CD4-positive, alpha-beta T cell (primary cell): Measurements from ENCODE around the gene SDK2. TPM values are rescaled to one million over a fixed set of nuclear protein-coding genes. Genes with fewer than 3 reads are reported as not detected.

ENCODE experiments used
- ATAC-seq: fragments of 200-7000 bp; cut with Tn5 transposase; one replicate; pipeline ENCODE4 v1.10.0; 2022; ENCODE audit warnings: mild to moderate bottlenecking; ENCODE audit not compliant: poor library complexity
- CTCF ChIA-PET: fragments of 350-600 bp; sonication (Branson Sonifier 250); formaldehyde crosslinking; loops from one replicate; lab custom pipeline; 2021; ENCODE audit warnings: antibody characterized with exemption, inconsistent platforms; lab: Charles Lee
- POLR2A ChIA-PET: fragments of 350-600 bp; sonication (Branson Sonifier 250); formaldehyde crosslinking; loops from one replicate; lab custom pipeline; 2021; ENCODE audit warnings: antibody characterized with exemption, inconsistent platforms; lab: Charles Lee
- DNase-seq, 14 experiments: peaks; one replicate each; pipeline ENCODE4 v3.0.0-alpha.2; 2013 to 2020; ENCODE audit warnings: mixed read lengths in 2 of 14
- H3K27ac ChIP-seq, 2 donors: one replicate each; pipeline versions ENCODE4 v1.5.1 to v1.7.0; 2013; ENCODE audit warnings: low read length in 2 of 2, low read depth in 1 of 2, mild to moderate bottlenecking in 1 of 2
- H3K27me3 ChIP-seq, 2 experiments: 1 replicate in 1 of 2; 2 replicates in 1 of 2; pipeline versions ENCODE4 v1.6.1 to v1.7.0; 2013; ENCODE audit warnings: low read length in 2 of 2, control low read depth in 1 of 2, mild to moderate bottlenecking in 1 of 2, moderate library complexity in 1 of 2; ENCODE audit not compliant: insufficient read depth in 2 of 2, control insufficient read depth in 1 of 2
- H3K36me3 ChIP-seq: one replicate; pipeline ENCODE4 v1.6.1; 2013; ENCODE audit warnings: low read length, control low read depth; ENCODE audit not compliant: insufficient read depth
- H3K4me1 ChIP-seq: one replicate; pipeline ENCODE4 v1.6.1; 2013; ENCODE audit warnings: low read length, control low read depth; ENCODE audit not compliant: insufficient read depth
- H3K4me3 ChIP-seq: one replicate; pipeline ENCODE4 v1.5.1; 2013; ENCODE audit warnings: mild to moderate bottlenecking, low read length, moderate library complexity
- H3K9me3 ChIP-seq, 2 experiments: 1 replicate in 1 of 2; 2 replicates in 1 of 2; pipeline versions ENCODE4 v1.6.1 to v1.7.0; 2013; ENCODE audit warnings: low read length in 2 of 2, mild to moderate bottlenecking in 2 of 2, control low read depth in 1 of 2, moderate library complexity in 1 of 2; ENCODE audit not compliant: control insufficient read depth in 1 of 2, insufficient read depth in 1 of 2
- H3K27ac Mint-ChIP-seq: one replicate; pipeline ENCODE4 v1.8.0; 2020; ENCODE audit warnings: mixed read lengths
- H3K27me3 Mint-ChIP-seq: one replicate; pipeline ENCODE4 v1.8.0; 2021; ENCODE audit warnings: mixed read lengths
- H3K36me3 Mint-ChIP-seq: one replicate; pipeline ENCODE4 v1.8.0; 2021; ENCODE audit warnings: low read depth, mixed read lengths
- H3K4me1 Mint-ChIP-seq: one replicate; pipeline ENCODE4 v1.8.0; 2021; ENCODE audit warnings: low read depth, mixed read lengths
- H3K4me3 Mint-ChIP-seq: one replicate; pipeline ENCODE4 v1.8.0; 2020; ENCODE audit warnings: mild to moderate bottlenecking, mixed read lengths
- H3K9me3 Mint-ChIP-seq: one replicate; pipeline ENCODE4 v1.8.0; 2020; ENCODE audit warnings: mixed read lengths
- CTCF ChIP-seq: fragments of 200-600 bp; IDR thresholded peaks from one replicate; pipeline ENCODE4 v1.8.0; 2022; ENCODE audit warnings: antibody characterized with exemption, mild to moderate bottlenecking
- intact Hi-C, 2 experiments: fragments of 100-400 bp; cut with DNase I in 1 of 2; cut with micrococcal nuclease in 1 of 2; formaldehyde crosslinking; loops; one replicate each; pipeline versions ENCODE4 v1.15.1 to v1.9.0; 2023 to 2025; cut with DNase I, micrococcal nuclease
- total RNA-seq, 174 experiments: library from RNA in 2 of 174; stranded (reverse) in 2 of 174; gene quantifications; one replicate each; pipeline ENCODE4 v1.2.3 and lab custom pipeline; 2021 to 2026

SDK2 gene
- total RNA-seq, 2 experiments from 2014 or later, result 8.1 to 8.2 TPM

GRCh38 chr17:73379826-73380225, 264.4 kb downstream of the SDK2 start:
- DNase-seq (no peak), ATAC-seq (no peak)
- H3K9me3 Mint-ChIP-seq, result no peaks in the 10 kb centered on the region
- Histone ChIP-seq H3K27ac (no peak overlapping the region), H3K4me3 (no peak overlapping the region), H3K9me3 (no peaks in the 10 kb centered on the region), H3K27me3 (no peaks in the 10 kb centered on the region), H3K36me3 (no peaks in the 10 kb centered on the region), H3K4me1 (no peaks in the 10 kb centered on the region)
- POLR2A ChIA-PET, result no interaction called here
- CTCF ChIA-PET, result no interaction called here
- peaks cover 9% of the 10 kb centered on the region for H3K36me3 Mint-ChIP-seq
- H3K27me3 Mint-ChIP-seq, result no peaks in the 10 kb centered on the region
- H3K27ac Mint-ChIP-seq, result no peak overlapping the region
- intact Hi-C loops, result loop anchor here in 1 of 2 experiments (2.0 kb wide), 1 partner anchor 23 kb away; no protein-coding TSS in a partner anchor
- no peaks in the 10 kb centered on the region for H3K4me1 Mint-ChIP-seq
- no peak for TF ChIP-seq CTCF
- no peak overlapping the region for H3K4me3 Mint-ChIP-seq

- H3K36me3 Mint-ChIP-seq, result peaks cover 4% of the 10 kb centered on the region
- H3K36me3 ChIP-seq, result no peaks in the 10 kb centered on the region
- DNase-seq (no peak), ATAC-seq (no peak)
- no peaks in the 10 kb centered on the region for H3K4me1 ChIP-seq
- CTCF ChIA-PET, result no interaction called here
- H3K4me3 ChIP-seq, result no peak overlapping the region
- no peak overlapping the region for H3K27ac ChIP-seq
- no peaks in the 10 kb centered on the region for H3K4me1 Mint-ChIP-seq
- no peaks in the 10 kb centered on the region for H3K27me3 ChIP-seq
- no peak overlapping the region for H3K4me3 Mint-ChIP-seq
- TF ChIP-seq CTCF, result no peak
- no peaks in the 10 kb centered on the region for H3K27me3 Mint-ChIP-seq
- POLR2A ChIA-PET, result no interaction called here
- no peaks in the 10 kb centered on the region for H3K9me3 Mint-ChIP-seq
- H3K27ac Mint-ChIP-seq, result no peak overlapping the region
- intact Hi-C loops, result no loop called here
- no peaks in the 10 kb centered on the region for H3K9me3 ChIP-seq
Measured at GRCh38 chr17:73378974-73379470, 265.2 kb downstream of the SDK2 start.

DNA sequence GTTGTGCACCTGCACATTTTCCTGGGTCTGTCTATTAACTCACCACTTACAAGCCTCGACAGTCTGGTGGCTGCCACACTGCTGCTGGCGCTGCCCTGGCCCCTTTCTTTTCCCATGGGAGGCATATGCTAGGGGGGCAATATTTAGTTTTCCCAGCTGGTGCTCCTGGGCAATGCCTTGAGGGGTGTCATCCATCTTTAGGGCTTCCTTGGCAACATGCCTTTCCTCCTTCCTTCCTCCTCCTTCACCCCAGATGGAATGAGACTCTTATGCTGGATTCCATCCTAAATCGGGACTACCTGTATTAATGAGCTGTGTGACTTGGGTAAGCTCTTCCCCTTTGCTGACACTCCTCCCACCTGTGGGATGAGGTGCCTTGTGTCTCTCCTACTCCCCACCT, 267.6 kb downstream of the SDK2 start:
- Histone ChIP-seq H3K36me3 (no peaks in the 10 kb centered on the region), H3K4me1 (no peaks in the 10 kb centered on the region), H3K4me3 (no peak overlapping the region), H3K27ac (no peak overlapping the region), H3K9me3 (no peaks in the 10 kb centered on the region), H3K27me3 (no peaks in the 10 kb centered on the region)
- no peak overlapping the region for H3K27ac Mint-ChIP-seq
- H3K4me3 Mint-ChIP-seq, result no peak overlapping the region
- no peaks in the 10 kb centered on the region for H3K9me3 Mint-ChIP-seq
- DNase-seq (no peak), ATAC-seq (no peak)
- ChIA-PET POLR2A (no interaction called here), CTCF (no interaction called here)
- no peak for TF ChIP-seq CTCF
- no peaks in the 10 kb centered on the region for H3K27me3 Mint-ChIP-seq
- H3K36me3 Mint-ChIP-seq, result no peaks in the 10 kb centered on the region
- intact Hi-C loops, result no loop called here
- no peaks in the 10 kb centered on the region for H3K4me1 Mint-ChIP-seq
